IMR-90 (cell line): ENCODE data around the gene POU2F2. TPM values are rescaled to one million over a fixed set of nuclear protein-coding genes. Genes with fewer than 3 reads are reported as not detected.

Source experiments
- ATAC-seq: fragments of 200-7000 bp; cut with Tn5 transposase; 2 replicates; pipeline ENCODE4 v1.9.1; 2020; ENCODE audit warnings: low read depth, mild to moderate bottlenecking, moderate library complexity
- BruUV-seq: library from RNA; stranded (reverse); fragments of 400-500 nt; replicated peaks from 2 replicates; lab custom pipeline; 2021; lab: Mats Ljungman, UMichigan
- CTCF ChIA-PET: fragments of 300-600 bp; formaldehyde crosslinking; extraction: SDS; loops from one replicate; lab custom pipeline; 2021; ENCODE audit warnings: antibody characterized with exemption; lab: Yijun Ruan, JAX
- POLR2A ChIA-PET: fragments of 300-600 bp; sonication (Branson Sonifier 250); formaldehyde crosslinking; loops from one replicate; lab custom pipeline; 2022; ENCODE audit warnings: antibody characterized with exemption; ENCODE audit not compliant: unreplicated experiment; lab: Charles Lee
- DNase-seq: peaks from one replicate; pipeline ENCODE4 v3.0.0; 2013
- H2AFZ ChIP-seq: replicated peaks from 2 replicates; pipeline ENCODE3; 2013; ENCODE audit warnings: low read length, mild to moderate bottlenecking; ENCODE audit not compliant: poor library complexity
- H2AK5ac ChIP-seq: 2 replicates; pipeline ENCODE4 v1.6.1; 2013; ENCODE audit warnings: low read depth, low read length, inconsistent platforms
- H2AK9ac ChIP-seq: replicated peaks from 2 replicates; pipeline ENCODE3; 2013; ENCODE audit warnings: mild to moderate bottlenecking, low read depth, low read length, moderate library complexity; ENCODE audit not compliant: poor library complexity
- H2BK120ac ChIP-seq: 2 replicates; pipeline ENCODE4 v1.6.1; 2013; ENCODE audit warnings: low read depth, low read length, inconsistent platforms
- H2BK15ac ChIP-seq: 3 replicates; pipeline ENCODE4 v1.6.1; 2013; ENCODE audit warnings: low read depth, low read length, inconsistent platforms
- H2BK20ac ChIP-seq: 2 replicates; pipeline ENCODE4 v1.6.1; 2013; ENCODE audit warnings: low read depth, mild to moderate bottlenecking, inconsistent platforms, low read length, moderate library complexity
- H2BK5ac ChIP-seq: 2 replicates; pipeline ENCODE4 v1.6.1; 2013; ENCODE audit warnings: mild to moderate bottlenecking, low read depth, low read length, inconsistent platforms; ENCODE audit not compliant: poor library complexity, severe bottlenecking
- H3K14ac ChIP-seq: replicated peaks from 2 replicates; pipeline ENCODE4 v1.6.1; 2013; ENCODE audit warnings: low read depth, low read length, inconsistent platforms
- H3K18ac ChIP-seq: 2 replicates; pipeline ENCODE4 v1.6.1; 2013; ENCODE audit warnings: low read depth, low read length, control low read depth
- H3K23ac ChIP-seq: 2 replicates; pipeline ENCODE4 v1.6.1; 2013; ENCODE audit warnings: low read depth, low read length, inconsistent platforms
- H3K27ac ChIP-seq: 2 replicates; pipeline ENCODE4 v1.5.1; 2013; ENCODE audit warnings: mild to moderate bottlenecking, control low read depth, low read length; ENCODE audit not compliant: insufficient read depth
- H3K27me3 ChIP-seq: 2 replicates; pipeline ENCODE4 v1.6.1; 2013; ENCODE audit warnings: low read length; ENCODE audit not compliant: control insufficient read depth, insufficient read depth
- H3K36me3 ChIP-seq: 2 replicates; pipeline ENCODE4 v1.6.1; 2013; ENCODE audit warnings: low read length, mixed read lengths; ENCODE audit not compliant: control insufficient read depth, insufficient read depth
- H3K4ac ChIP-seq: 2 replicates; pipeline ENCODE4 v1.6.1; 2013; ENCODE audit warnings: low read depth, low read length, inconsistent platforms
- H3K4me1 ChIP-seq: 2 replicates; pipeline ENCODE4 v1.6.1; 2013; ENCODE audit warnings: low read length, mixed read lengths; ENCODE audit not compliant: control insufficient read depth, insufficient read depth
- H3K4me2 ChIP-seq: 2 replicates; pipeline ENCODE4 v1.6.1; 2013; ENCODE audit warnings: low read depth, mild to moderate bottlenecking, control low read depth, low read length, moderate library complexity
- H3K4me3 ChIP-seq: 2 replicates; pipeline ENCODE4 v1.5.1; 2013; ENCODE audit warnings: low read depth, mild to moderate bottlenecking, control low read depth, low read length, moderate library complexity; ENCODE audit not compliant: insufficient read depth
- H3K56ac ChIP-seq: 2 replicates; pipeline ENCODE4 v1.6.1; 2013; ENCODE audit warnings: low read length, inconsistent platforms; ENCODE audit not compliant: insufficient read depth; ENCODE audit errors: extremely low read depth
- H3K79me1 ChIP-seq, 2 experiments: 2 replicates each; pipeline ENCODE4 v1.6.1; 2013; ENCODE audit warnings: low read length in 2 of 2, inconsistent platforms in 1 of 2, low read depth in 1 of 2
- H3K9ac ChIP-seq: 2 replicates; pipeline ENCODE4 v1.6.1; 2013; ENCODE audit warnings: low read depth, low read length, control low read depth
- H3K9me1 ChIP-seq: 2 replicates; pipeline ENCODE4 v1.6.1; 2013; ENCODE audit warnings: low read length, inconsistent platforms; ENCODE audit not compliant: insufficient read depth
- H3K9me3 ChIP-seq: 2 replicates; pipeline ENCODE4 v1.6.1; 2013; ENCODE audit warnings: low read length; ENCODE audit not compliant: control insufficient read depth, insufficient read depth
- H4K20me1 ChIP-seq: 2 replicates; pipeline ENCODE4 v1.6.1; 2013; ENCODE audit warnings: low read length, inconsistent platforms; ENCODE audit not compliant: insufficient read depth
- H4K5ac ChIP-seq: 2 replicates; pipeline ENCODE4 v1.6.1; 2013; ENCODE audit warnings: mild to moderate bottlenecking, low read depth, low read length, control low read depth
- H4K8ac ChIP-seq, 2 experiments: 2 replicates each; pipeline ENCODE4 v1.6.1; 2013; ENCODE audit warnings: low read depth in 2 of 2, low read length in 2 of 2, control low read depth in 1 of 2, inconsistent platforms in 1 of 2
- H4K91ac ChIP-seq: 2 replicates; pipeline ENCODE4 v1.6.1; 2013; ENCODE audit warnings: low read depth, low read length, inconsistent platforms; ENCODE audit not compliant: insufficient read depth
- BHLHE40 ChIP-seq: fragments of 150-350 bp; IDR thresholded peaks from 2 replicates; pipeline ENCODE4 v1.6.1; 2016; ENCODE audit warnings: mild to moderate bottlenecking, low read depth, low read length
- FOS ChIP-seq: fragments of 150-350 bp; IDR thresholded peaks from 2 replicates; pipeline ENCODE4 v1.6.1; 2016; ENCODE audit warnings: low read depth, low read length
- MAFK ChIP-seq: IDR thresholded peaks from 2 replicates; pipeline ENCODE4 v1.6.1; 2012; ENCODE audit warnings: low read depth, low read length, improper control_type of control experiment
- MAZ ChIP-seq: IDR thresholded peaks from 2 replicates; pipeline ENCODE4 v1.6.1; 2012; ENCODE audit warnings: low read depth, mild to moderate bottlenecking, low read length, improper control_type of control experiment, moderate library complexity, borderline replicate concordance
- POLR2A ChIP-seq: IDR thresholded peaks from 2 replicates; pipeline ENCODE4 v1.6.1; 2012; ENCODE audit warnings: mild to moderate bottlenecking, low read depth, low read length
- RAD21 ChIP-seq: IDR thresholded peaks from 2 replicates; pipeline ENCODE4 v1.6.1; 2012; ENCODE audit warnings: low read length, improper control_type of control experiment
- RCOR1 ChIP-seq: IDR thresholded peaks from 2 replicates; pipeline ENCODE4 v1.6.1; 2012; ENCODE audit warnings: mild to moderate bottlenecking, low read length, improper control_type of control experiment; ENCODE audit not compliant: insufficient replicate concordance
- RFX5 ChIP-seq: IDR thresholded peaks from 2 replicates; pipeline ENCODE4 v1.8.0; 2012; ENCODE audit warnings: low read depth, mild to moderate bottlenecking, low read length, moderate library complexity
- whole genome bisulfite sequencing, 2 experiments: methylation state at CpG; one replicate each; pipeline versions ENCODE4 v1.1.5 to v1.1.7; 2013; ENCODE audit warnings: missing lambda C conversion rate in 2 of 2; ENCODE audit not compliant: insufficient read length in 1 of 2; ENCODE audit errors: extremely low coverage in 2 of 2; 5-methylcytosine and 5-hydroxymethylcytosine counted together
- dilution Hi-C: fragments of 300-500 bp; cut with HindIII; formaldehyde crosslinking; loops from one replicate; pipeline ENCODE4 v1.14.3; 2018; ENCODE audit warnings: low sequenced_read_pairs; ENCODE audit not compliant: unreplicated experiment
- in situ Hi-C: fragments of 300-500 bp; cut with MboI; formaldehyde crosslinking; loops from 3 replicates; pipeline ENCODE4 v1.14.3; 2019; ENCODE audit warnings: low sequenced_read_pairs, inconsistent platforms, mixed read lengths
- intact Hi-C: fragments of 100-400 bp; cut with micrococcal nuclease; formaldehyde crosslinking; loops from 2 replicates; pipeline ENCODE4 v1.10.0; 2022
- polyA plus RNA-seq, 3 experiments: library from polyadenylated mRNA; depleted of rRNA; stranded (reverse); fragments of >200 nt; gene quantifications; 2 replicates each; pipeline ENCODE4 v1.2.3, GENCODE V29; 2012; ENCODE audit warnings: low replicate concordance in 1 of 3
- total RNA-seq: library from RNA; depleted of rRNA; stranded (reverse); fragments of >200 nt; gene quantifications from 2 replicates; pipeline ENCODE4 v1.2.3, GENCODE V29; 2012
- TF ChIP-seq, protein P1 (sequence below): conservative IDR thresholded peaks from 2 replicates; pipeline ENCODE4 v1.5.1; 2012; ENCODE audit warnings: mild to moderate bottlenecking, low read depth, low read length, improper control_type of control experiment
- TF ChIP-seq, protein P2 (sequence below): fragments of 150-350 bp; IDR thresholded peaks from 2 replicates; pipeline ENCODE4 v1.6.1; 2016; ENCODE audit warnings: low read depth, mild to moderate bottlenecking, low read length, moderate library complexity, borderline replicate concordance
- TF ChIP-seq, protein P3 (sequence below): fragments of 150-350 bp; IDR thresholded peaks from 2 replicates; pipeline ENCODE4 v1.6.1; 2017; ENCODE audit warnings: mild to moderate bottlenecking, antibody characterized with exemption, low read length, low read depth

Gene POU2F2
- total and polyA plus RNA-seq, 2 of the 4 experiments (the other 2 are of a cell fraction) = 0.54 to 5.0 TPM

DNA sequence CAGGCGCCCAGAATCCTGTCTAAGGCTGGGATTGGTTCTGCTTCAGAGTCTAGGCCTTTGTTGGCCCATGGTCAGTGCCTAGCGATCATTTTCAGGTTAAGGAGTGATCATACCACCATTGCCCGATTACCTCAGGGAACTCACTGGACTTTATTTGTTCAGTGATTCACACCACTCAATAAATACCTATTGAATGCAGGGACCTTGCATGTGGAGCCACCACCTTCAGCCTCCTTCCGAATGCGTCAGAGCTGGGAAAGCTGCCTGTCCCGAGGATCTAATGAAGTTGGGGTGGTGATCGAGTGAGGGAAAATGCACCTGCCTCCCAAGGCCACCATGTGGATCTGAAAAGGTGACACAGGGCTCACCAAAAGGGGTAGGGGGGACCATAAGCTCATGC lies 40.0 kb upstream of the POU2F2 start:
- no TSS peak for BruUV-seq
- Histone ChIP-seq H3K18ac (no peak overlapping the region), H2BK20ac (no peak overlapping the region), H3K9ac (no peak overlapping the region), H3K9me3 (no peaks in the 10 kb centered on the region), H2BK5ac (no peak overlapping the region), H4K5ac (no peak overlapping the region), H3K36me3 (no peaks in the 10 kb centered on the region), H3K4me3 (no peak overlapping the region), H2BK120ac (no peak overlapping the region), H3K23ac (no peak overlapping the region), H3K9me1 (no peaks in the 10 kb centered on the region), H4K20me1 (no peaks in the 10 kb centered on the region), H2BK15ac (no peak overlapping the region), H2AK5ac (no peak overlapping the region), H3K56ac (no peak overlapping the region), H4K91ac (no peak overlapping the region), H2AK9ac (no peak overlapping the region), H3K4me2 (no peak overlapping the region), H3K4me1 (peaks cover 2% of the 10 kb centered on the region; the same call in 1 of the 2 replicates), H3K27me3 (peaks cover 82% of the 10 kb centered on the region), H3K27ac (no peak overlapping the region), H3K14ac (no peak overlapping the region), H3K4ac (no peak overlapping the region), H3K79me1 (no peaks in the 10 kb centered on the region), H4K8ac (no peak overlapping the region), H2AFZ (no peak overlapping the region)
- in situ Hi-C loops (no loop called here), dilution Hi-C loops (no loop called here), intact Hi-C loops (no loop called here)
- no peak for TF ChIP-seq POLR2A
- TF ChIP-seq BHLHE40 = no peak
- TF ChIP-seq, protein P1, sequence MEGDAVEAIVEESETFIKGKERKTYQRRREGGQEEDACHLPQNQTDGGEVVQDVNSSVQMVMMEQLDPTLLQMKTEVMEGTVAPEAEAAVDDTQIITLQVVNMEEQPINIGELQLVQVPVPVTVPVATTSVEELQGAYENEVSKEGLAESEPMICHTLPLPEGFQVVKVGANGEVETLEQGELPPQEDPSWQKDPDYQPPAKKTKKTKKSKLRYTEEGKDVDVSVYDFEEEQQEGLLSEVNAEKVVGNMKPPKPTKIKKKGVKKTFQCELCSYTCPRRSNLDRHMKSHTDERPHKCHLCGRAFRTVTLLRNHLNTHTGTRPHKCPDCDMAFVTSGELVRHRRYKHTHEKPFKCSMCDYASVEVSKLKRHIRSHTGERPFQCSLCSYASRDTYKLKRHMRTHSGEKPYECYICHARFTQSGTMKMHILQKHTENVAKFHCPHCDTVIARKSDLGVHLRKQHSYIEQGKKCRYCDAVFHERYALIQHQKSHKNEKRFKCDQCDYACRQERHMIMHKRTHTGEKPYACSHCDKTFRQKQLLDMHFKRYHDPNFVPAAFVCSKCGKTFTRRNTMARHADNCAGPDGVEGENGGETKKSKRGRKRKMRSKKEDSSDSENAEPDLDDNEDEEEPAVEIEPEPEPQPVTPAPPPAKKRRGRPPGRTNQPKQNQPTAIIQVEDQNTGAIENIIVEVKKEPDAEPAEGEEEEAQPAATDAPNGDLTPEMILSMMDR = no peak
- no peak for TF ChIP-seq MAFK
- no peak for TF ChIP-seq RCOR1
- TF ChIP-seq, protein P2, sequence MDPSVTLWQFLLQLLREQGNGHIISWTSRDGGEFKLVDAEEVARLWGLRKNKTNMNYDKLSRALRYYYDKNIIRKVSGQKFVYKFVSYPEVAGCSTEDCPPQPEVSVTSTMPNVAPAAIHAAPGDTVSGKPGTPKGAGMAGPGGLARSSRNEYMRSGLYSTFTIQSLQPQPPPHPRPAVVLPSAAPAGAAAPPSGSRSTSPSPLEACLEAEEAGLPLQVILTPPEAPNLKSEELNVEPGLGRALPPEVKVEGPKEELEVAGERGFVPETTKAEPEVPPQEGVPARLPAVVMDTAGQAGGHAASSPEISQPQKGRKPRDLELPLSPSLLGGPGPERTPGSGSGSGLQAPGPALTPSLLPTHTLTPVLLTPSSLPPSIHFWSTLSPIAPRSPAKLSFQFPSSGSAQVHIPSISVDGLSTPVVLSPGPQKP = no peak
- no peak for TF ChIP-seq FOS
- TF ChIP-seq, protein P3, sequence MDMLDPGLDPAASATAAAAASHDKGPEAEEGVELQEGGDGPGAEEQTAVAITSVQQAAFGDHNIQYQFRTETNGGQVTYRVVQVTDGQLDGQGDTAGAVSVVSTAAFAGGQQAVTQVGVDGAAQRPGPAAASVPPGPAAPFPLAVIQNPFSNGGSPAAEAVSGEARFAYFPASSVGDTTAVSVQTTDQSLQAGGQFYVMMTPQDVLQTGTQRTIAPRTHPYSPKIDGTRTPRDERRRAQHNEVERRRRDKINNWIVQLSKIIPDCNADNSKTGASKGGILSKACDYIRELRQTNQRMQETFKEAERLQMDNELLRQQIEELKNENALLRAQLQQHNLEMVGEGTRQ = no peak
- no peak for TF ChIP-seq RFX5
- no peak for TF ChIP-seq RAD21
- no peak for TF ChIP-seq MAZ
- POLR2A ChIA-PET = no interaction called here
- CTCF ChIA-PET = no interaction called here
- ATAC-seq = no peak
- no peak for DNase-seq
- no CpG with 5 or more reads among the region's 7 CpGs for WGBS, 2 experiments
